Hepatocyte (in vitro differentiated cells): ENCODE data around the gene TMEM129.

ENCODE experiments used
- EZH2phosphoT487 ChIP-seq: fragments of 200-600 bp; sonication (generic); IDR thresholded peaks from one replicate; pipeline ENCODE4 v1.6.1; 2018; ENCODE audit warnings: antibody characterized with exemption, mild to moderate bottlenecking, low read depth, moderate library complexity; ENCODE audit not compliant: unreplicated experiment, severe bottlenecking
- TF ChIP-seq, protein P1 (sequence below): fragments of 200-600 bp; sonication (generic); IDR thresholded peaks from 2 replicates; pipeline ENCODE4 v1.5.1; 2016; ENCODE audit warnings: antibody characterized with exemption, mild to moderate bottlenecking; ENCODE audit not compliant: poor library complexity

DNA sequence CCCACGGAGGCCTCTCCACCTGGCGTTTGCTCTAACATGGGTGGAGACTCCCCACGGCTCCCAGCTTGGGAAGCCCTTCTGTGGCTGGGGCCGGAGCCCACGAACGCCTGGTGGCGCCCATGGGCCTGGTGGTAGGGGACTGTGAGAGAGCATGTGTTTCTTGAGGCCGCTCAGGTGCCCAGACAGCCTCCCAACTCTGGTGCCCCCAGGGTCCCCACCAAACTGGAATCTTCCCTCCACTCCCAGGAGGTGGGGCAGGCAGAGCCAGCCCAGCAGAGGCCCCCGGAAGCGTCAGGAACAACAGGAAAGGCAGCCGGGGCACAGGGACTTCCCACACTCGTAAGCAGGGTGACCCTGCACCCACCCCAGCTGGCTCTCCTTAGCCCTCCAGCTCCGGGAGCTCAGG is 38.7 kb upstream of the TMEM129 start:
- no peak for TF ChIP-seq EZH2phosphoT487
- TF ChIP-seq, protein P1, sequence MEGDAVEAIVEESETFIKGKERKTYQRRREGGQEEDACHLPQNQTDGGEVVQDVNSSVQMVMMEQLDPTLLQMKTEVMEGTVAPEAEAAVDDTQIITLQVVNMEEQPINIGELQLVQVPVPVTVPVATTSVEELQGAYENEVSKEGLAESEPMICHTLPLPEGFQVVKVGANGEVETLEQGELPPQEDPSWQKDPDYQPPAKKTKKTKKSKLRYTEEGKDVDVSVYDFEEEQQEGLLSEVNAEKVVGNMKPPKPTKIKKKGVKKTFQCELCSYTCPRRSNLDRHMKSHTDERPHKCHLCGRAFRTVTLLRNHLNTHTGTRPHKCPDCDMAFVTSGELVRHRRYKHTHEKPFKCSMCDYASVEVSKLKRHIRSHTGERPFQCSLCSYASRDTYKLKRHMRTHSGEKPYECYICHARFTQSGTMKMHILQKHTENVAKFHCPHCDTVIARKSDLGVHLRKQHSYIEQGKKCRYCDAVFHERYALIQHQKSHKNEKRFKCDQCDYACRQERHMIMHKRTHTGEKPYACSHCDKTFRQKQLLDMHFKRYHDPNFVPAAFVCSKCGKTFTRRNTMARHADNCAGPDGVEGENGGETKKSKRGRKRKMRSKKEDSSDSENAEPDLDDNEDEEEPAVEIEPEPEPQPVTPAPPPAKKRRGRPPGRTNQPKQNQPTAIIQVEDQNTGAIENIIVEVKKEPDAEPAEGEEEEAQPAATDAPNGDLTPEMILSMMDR, result no peak
